ENCODE results near the gene ZNF423.

- TF ChIP-seq CTCF (IDR thresholded peaks at IDR 0.05; ENCODE audit: poor library complexity, severe bottlenecking) (no peak), EZH2 (IDR thresholded peaks at IDR 0.05; ENCODE audit: borderline replicate concordance, insufficient read depth, low read length, poor library complexity, severe bottlenecking) (no peak), RAD21 (conservative IDR thresholded peaks at IDR 0.05) (no peak), EP300 (conservative IDR thresholded peaks at IDR 0.05; ENCODE audit: poor library complexity, severe bottlenecking) (no peak), TAF1 (IDR thresholded peaks at IDR 0.05; ENCODE audit: low read depth) (no peak), REST (IDR thresholded peaks at IDR 0.05; ENCODE audit: borderline replicate concordance) (no peak), MXI1 (conservative IDR thresholded peaks at IDR 0.05; ENCODE audit: poor library complexity, severe bottlenecking) (no peak), SMC3 (conservative IDR thresholded peaks at IDR 0.05; ENCODE audit: poor library complexity) (no peak)
Observed at GRCh38 chr16:49833085-49833484, 22.8 kb downstream of the ZNF423 start.
